ENCODE results near the gene FAM110D. TPM values are rescaled to one million over a fixed set of nuclear protein-coding genes. Genes with fewer than 3 reads are reported as not detected.

The FAM110D gene
- total RNA-seq, 2 donors from 2014 or later, result 5.2 to 5.3 TPM

DNA sequence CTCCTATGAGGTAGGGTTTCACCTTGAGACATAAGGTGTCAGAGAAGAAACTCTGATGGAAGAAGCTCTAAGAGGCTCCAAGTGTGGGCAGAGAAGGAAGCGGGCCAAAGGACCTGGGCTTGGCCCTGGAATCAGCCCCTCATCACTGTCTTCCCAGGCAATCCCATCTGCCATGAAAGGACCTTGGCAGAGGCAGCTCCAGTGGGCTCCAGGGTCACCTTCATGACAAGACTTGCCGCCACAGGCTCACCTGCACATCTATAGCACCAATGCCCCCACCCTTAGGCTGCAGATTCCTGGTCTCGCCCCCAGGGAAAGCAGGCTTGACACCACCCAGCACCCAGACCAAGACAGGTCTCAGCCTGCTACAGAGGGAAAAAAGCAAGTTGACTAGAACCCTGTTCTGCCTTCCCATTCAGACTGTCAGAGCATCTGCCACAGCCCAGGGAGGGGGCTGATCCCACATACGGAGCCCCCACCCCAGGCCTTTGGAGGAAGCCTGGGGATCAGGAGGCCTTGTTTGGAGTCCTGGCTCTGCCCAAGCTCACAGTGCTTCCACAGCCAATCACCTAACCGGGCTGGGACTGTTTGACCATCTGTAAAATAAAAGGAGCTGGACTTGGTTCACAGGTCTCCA, 490 bp upstream of the FAM110D start:
- no peak for DNase-seq
- intact Hi-C loops (cut with DNase I), result no loop called here
- no peak for ATAC-seq

DNA sequence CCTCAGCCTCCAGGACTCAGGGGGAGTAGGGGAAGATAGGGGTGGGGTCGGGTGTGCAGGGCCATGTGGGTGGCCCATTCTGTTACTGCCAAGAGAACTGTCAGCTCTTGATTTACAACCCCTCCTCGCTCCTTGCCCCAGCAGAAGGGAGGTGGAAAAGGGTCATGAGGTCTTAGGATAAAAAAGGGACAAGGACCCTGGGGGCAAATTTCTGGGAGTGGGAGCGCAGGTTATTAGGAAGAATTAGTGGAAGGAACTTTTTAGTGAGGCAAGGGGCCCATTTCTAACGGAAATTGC, 812 bp downstream of the FAM110D start:
- intact Hi-C loops (cut with DNase I), result loop anchor here in 1 of 2 donors (10.0 kb wide), 1 partner anchor 265 kb away; no protein-coding TSS in a partner anchor
- DNase-seq (no peak), ATAC-seq (no peak)

DNA sequence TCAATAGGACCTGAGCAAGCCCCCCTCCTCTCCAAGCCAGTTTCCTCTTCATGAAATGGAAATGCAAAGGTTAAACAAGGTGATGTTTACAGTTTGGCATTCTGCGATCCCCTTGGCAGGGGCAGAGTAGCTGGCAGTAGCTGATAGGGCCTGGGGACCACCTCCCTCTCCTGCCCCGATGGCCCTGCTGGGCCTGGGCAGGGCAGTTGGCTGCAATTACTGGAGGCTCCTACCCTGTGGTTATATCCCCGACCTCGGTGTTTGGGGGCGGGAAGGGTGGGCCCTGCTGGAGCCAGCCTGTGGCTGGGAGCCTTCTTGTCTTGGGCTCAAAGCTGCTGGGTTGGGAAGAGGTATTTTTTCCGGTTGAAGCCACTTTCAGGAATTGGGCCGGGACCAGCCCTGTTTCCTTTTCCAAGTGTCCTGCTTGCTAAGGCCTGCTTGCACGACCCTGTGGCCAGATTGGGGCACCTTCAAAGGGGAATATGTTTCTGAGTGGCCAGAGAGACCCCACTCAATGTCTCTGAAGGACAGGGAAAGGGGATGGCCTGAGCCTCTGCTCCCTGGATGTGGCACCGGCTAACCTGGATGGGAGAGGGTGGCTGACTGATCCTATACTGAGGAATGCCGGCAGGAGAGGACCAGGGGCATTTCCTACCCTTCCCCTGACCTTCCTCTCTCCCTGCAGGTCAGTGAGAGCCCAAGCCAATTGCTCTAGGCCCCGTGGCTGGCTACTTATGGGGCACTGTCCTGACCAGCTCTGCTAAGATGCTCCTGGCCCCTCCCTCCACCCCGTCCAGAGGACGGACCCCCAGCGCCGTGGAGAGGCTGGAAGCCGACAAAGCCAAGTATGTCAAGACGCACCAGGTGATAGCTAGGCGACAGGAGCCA, 1.9 kb downstream of the FAM110D start:
- ATAC-seq (peak in 1 of 2 donors; percentile 7), DNase-seq (peak; percentile 57)

GRCh38 chr1:26161415-26162219, 2.7 kb downstream of the FAM110D start:
- intact Hi-C loops (cut with DNase I), result loop anchor here (1.0 to 10.0 kb wide), 2 partner anchors 126 to 267 kb away; no protein-coding TSS in a partner anchor
- DNase-seq, result peak; percentile 80
- ATAC-seq, result peak; percentile 65 to 66

More for the DNA sequence above, 1.9 kb downstream of the FAM110D start:
- intact Hi-C loops (cut with DNase I), result loop anchor here in 1 of 2 donors (10.0 kb wide), 1 partner anchor 266 kb away; no protein-coding TSS in a partner anchor

- ATAC-seq (no peak), DNase-seq (no peak)
- intact Hi-C loops (cut with DNase I), result loop anchor here (1.0 to 10.0 kb wide), 2 partner anchors 127 to 267 kb away; no protein-coding TSS in a partner anchor
These were observed 3.4 kb downstream of the FAM110D start for GRCh38 chr1:26162220-26162709.

DNA sequence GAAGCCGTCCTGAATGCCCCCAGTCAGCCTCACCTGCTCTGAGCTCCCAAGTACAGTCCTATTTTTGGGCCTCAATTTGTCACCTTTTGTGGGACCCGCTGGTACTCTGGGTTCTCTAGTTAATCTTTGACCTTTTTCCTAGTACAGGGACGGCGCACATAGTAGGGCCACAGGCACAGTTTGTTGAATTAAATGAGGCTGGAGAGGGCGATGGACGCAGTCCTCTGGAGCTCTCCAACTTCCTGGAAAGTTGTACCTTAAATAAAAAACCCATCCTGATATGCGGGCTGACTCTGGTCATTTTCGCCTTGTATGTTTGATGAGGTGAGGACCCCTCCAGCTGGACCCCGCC, 4.8 kb downstream of the FAM110D start:
- ATAC-seq, result no peak
- intact Hi-C loops (cut with DNase I), result loop anchor here (1.0 to 10.0 kb wide), 2 partner anchors 58 to 269 kb away; no protein-coding TSS in a partner anchor

DNA sequence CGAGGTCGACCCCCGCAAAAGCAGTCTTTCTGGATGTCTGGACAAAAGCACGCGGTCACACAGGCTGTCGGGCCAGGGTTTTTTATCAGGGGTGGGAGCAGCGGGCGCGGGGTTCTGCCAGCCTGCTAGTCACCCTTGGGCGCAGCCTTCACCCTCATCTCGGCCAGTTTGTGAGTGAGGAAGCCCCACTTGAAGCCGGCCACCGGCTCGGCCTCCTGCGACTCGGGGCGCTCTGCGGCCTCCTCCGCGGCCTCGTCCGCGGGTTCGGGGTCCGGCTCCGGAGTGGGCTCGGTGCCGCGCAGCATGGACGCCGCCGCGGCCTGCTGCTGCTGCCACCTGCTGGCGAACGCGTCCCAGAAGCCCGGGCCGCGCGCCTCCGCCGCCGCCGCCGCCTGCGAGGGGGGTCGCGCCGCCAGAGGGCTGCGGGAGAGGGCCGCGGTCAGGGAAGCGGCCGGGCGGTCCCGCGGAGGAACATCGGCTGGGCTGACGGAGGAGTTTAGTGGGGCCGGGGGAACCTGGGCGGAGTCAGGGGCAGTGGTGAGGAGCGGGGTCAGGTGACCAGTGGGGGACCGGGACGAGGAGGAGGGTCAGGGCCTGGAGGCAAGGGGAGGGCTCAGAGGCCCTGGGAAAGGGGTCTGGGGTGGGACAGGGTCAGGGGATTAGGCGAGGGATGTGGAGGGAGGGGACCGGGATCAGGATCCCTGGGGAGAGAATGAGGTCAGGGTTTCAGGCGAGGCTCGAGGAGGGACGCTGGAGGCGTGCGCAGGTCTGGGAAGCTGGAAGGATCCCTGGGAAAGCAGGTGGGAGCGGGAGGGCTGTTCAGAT, 5.4 kb downstream of the FAM110D start:
- intact Hi-C loops (cut with DNase I), result loop anchor here (1.0 to 10.0 kb wide), 2 partner anchors 59 to 269 kb away; no protein-coding TSS in a partner anchor
- DNase-seq, result peak; percentile 59

More for the DNA sequence above, 4.8 kb downstream of the FAM110D start:
- no peak for DNase-seq

GRCh38 chr1:26164861-26165842, 6.3 kb downstream of the FAM110D start:
- DNase-seq (no peak), ATAC-seq (no peak)
- intact Hi-C loops (cut with DNase I), result loop anchor here (1.0 to 10.0 kb wide), 2 partner anchors 60 to 270 kb away; no protein-coding TSS in a partner anchor

More for the DNA sequence above, 5.4 kb downstream of the FAM110D start:
- ATAC-seq, result peak; percentile 47 to 58

GRCh38 chr1:26166719-26167281, 7.9 kb downstream of the FAM110D start:
- DNase-seq (no peak), ATAC-seq (no peak)
- intact Hi-C loops (cut with DNase I), result loop anchor here in 1 of 2 donors (10.0 kb wide), 1 partner anchor 272 kb away; no protein-coding TSS in a partner anchor

- intact Hi-C loops (cut with DNase I), result loop anchor here in 1 of 2 donors (10.0 kb wide), 1 partner anchor 274 kb away; no protein-coding TSS in a partner anchor
- no peak for DNase-seq
- no peak for ATAC-seq
These were observed 9.7 kb downstream of the FAM110D start, which contains the start of gene C1orf232 for GRCh38 chr1:26168410-26169197. Gene C1orf232 (minus strand): TSS chr1:26168963. CDS start chr1:26168499, 464 bp downstream.

DNA sequence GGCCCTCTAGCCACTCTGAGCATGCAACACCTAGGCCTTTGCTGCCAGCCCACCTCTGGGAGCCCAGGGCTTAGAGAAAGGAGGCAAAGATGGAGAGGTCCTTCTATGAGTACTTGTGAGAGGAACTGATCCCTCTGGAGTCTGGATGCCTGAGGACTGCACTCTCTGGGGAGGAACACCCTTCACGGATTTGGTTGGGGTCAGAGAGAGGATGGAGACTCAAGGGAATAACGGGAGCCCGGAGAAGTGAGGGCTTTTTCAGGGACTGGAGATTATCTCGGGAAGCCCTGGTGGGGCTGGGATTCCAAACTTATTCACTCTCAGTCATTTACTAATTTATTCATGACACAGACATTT, 10.3 kb downstream of the FAM110D start:
- DNase-seq (no peak), ATAC-seq (no peak)
- intact Hi-C loops (cut with DNase I), result loop anchor here in 1 of 2 donors (10.0 kb wide), 1 partner anchor 274 kb away; no protein-coding TSS in a partner anchor

- intact Hi-C loops (cut with DNase I), result loop anchor here (5.0 to 10.0 kb wide), 2 partner anchors 62 to 275 kb away; partner anchors contain the start of gene CEP85 (in 1 of the 2)
- peak; percentile 95 for DNase-seq
- peak; percentile 98 to 99 for ATAC-seq
These were observed 11.0 kb downstream of the FAM110D start, which contains the start of gene ZNF593 for GRCh38 chr1:26169669-26170471. Gene ZNF593 (plus strand): TSS chr1:26169908. CDS start chr1:26169984, 76 bp downstream.

- intact Hi-C loops (cut with DNase I), result loop anchor here in 1 of 2 donors (5.0 kb wide), 1 partner anchor 62 kb away; the partner anchor contains the start of gene CEP85
- DNase-seq (no peak), ATAC-seq (peak in 1 of 2 donors; percentile 1)
These were observed 11.6 kb downstream of the FAM110D start for GRCh38 chr1:26170472-26170821.

Measured in left cardiac atrium (tissue), 4 donors.